SKM-1 treated with dmso at 0.1 percent for 144 hours (cell line): ENCODE measurements around the gene PSMG4.

Experiments used
- DNase-seq: peaks from one replicate; lab custom pipeline; 2025; ENCODE audit not compliant: unreplicated experiment; lab: John Stamatoyannopoulos, UW

Gene PSMG4

GRCh38 chr6:3273707-3274521, 15.2 kb downstream of the PSMG4 start:
- DNase-seq: no peak

GRCh38 chr6:3276174-3277167, 17.7 kb downstream of the PSMG4 start:
- no peak for DNase-seq

GRCh38 chr6:3277251-3277650, 18.5 kb downstream of the PSMG4 start:
- DNase-seq: no peak

GRCh38 chr6:3277851-3278416, 19.2 kb downstream of the PSMG4 start:
- no peak for DNase-seq

- DNase-seq: no peak
These were observed 19.9 kb downstream of the PSMG4 start for GRCh38 chr6:3278691-3279090.

- DNase-seq: no peak
These were observed 21.3 kb downstream of the PSMG4 start for GRCh38 chr6:3280091-3280490.

- DNase-seq: no peak
These were observed 22.2 kb downstream of the PSMG4 start for GRCh38 chr6:3280866-3281465.

GRCh38 chr6:3281631-3282475, 23.1 kb downstream of the PSMG4 start:
- DNase-seq: no peak

GRCh38 chr6:3282476-3283236, 23.9 kb downstream of the PSMG4 start:
- DNase-seq: no peak

- no peak for DNase-seq
These were observed 24.5 kb downstream of the PSMG4 start for GRCh38 chr6:3283241-3283640.

GRCh38 chr6:3283641-3284435, 25.1 kb downstream of the PSMG4 start:
- DNase-seq: no peak

- DNase-seq: no peak
These were observed 25.7 kb downstream of the PSMG4 start for GRCh38 chr6:3284436-3284876.

- no peak for DNase-seq
These were observed 26.4 kb downstream of the PSMG4 start for GRCh38 chr6:3285049-3285639.

- DNase-seq: no peak
These were observed 27.0 kb downstream of the PSMG4 start for GRCh38 chr6:3285732-3286131.

GRCh38 chr6:3286641-3287171, 28.0 kb downstream of the PSMG4 start:
- no peak for DNase-seq

GRCh38 chr6:3287308-3287707, 28.6 kb downstream of the PSMG4 start:
- DNase-seq: no peak

- DNase-seq: no peak
These were observed 29.4 kb downstream of the PSMG4 start for GRCh38 chr6:3287976-3288707.
